Measurements from ENCODE around the gene JARID2. TPM values are rescaled to one million over a fixed set of nuclear protein-coding genes. Genes with fewer than 3 reads are reported as not detected.

Gene JARID2
- total RNA-seq, 2 experiments from 2014 or later = 19.0 to 19.5 TPM

- Histone ChIP-seq H3K36me3 (ENCODE audit: insufficient read depth, low read length) (peaks cover 28% of the 10 kb centered on the region; the same call in 1 of the 2 replicates), H4K20me1 (ENCODE audit: insufficient read depth, low read length) (no peaks in the 10 kb centered on the region), H3K9me2 (ENCODE audit: insufficient read depth, low read length) (no peaks in the 10 kb centered on the region), H3K9me3 (ENCODE audit: low read length) (no peaks in the 10 kb centered on the region), H3K27ac (ENCODE audit: low read depth, low read length, poor library complexity, severe bottlenecking) (no peak overlapping the region), H3K4me3 (ENCODE audit: low read depth, low read length, poor library complexity, severe bottlenecking) (no peak overlapping the region), H2AFZ (ENCODE audit: low read length) (no peak overlapping the region), H3K79me2 (ENCODE audit: insufficient read depth, low read depth, low read length) (no peaks in the 10 kb centered on the region), H3K4me2 (ENCODE audit: low read length) (no peak overlapping the region), H3K4me1 (ENCODE audit: insufficient read depth, low read length, poor library complexity, severe bottlenecking) (peaks cover 2% of the 10 kb centered on the region)
- no peak for DNase-seq (ENCODE audit: low spot score)
- intact Hi-C loops (cut with micrococcal nuclease; ENCODE audit: unreplicated experiment) = no loop called here
- TF ChIP-seq CTCF (conservative IDR thresholded peaks at IDR 0.05; ENCODE audit: low read length) (no peak), EZH2phosphoT487 (IDR thresholded peaks at IDR 0.05; ENCODE audit: borderline replicate concordance, low read depth, low read length) (no peak)
- BruUV-seq (replicated peaks) = no TSS peak
- CTCF ChIA-PET (ENCODE audit: unreplicated experiment) = interaction anchor here (0.6 kb wide), 1 partner anchor 9 kb away, joined by 3 read pairs; no protein-coding TSS in a partner anchor
- POLR2A ChIA-PET = no interaction called here
These were observed 263.1 kb downstream of the JARID2 start for GRCh38 chr6:15508931-15509330.

- Histone ChIP-seq H4K20me1 (ENCODE audit: insufficient read depth, low read length) (no peaks in the 10 kb centered on the region), H3K79me2 (ENCODE audit: insufficient read depth, low read depth, low read length) (no peaks in the 10 kb centered on the region), H3K4me2 (ENCODE audit: low read length) (no peak overlapping the region), H3K27ac (ENCODE audit: low read depth, low read length, poor library complexity, severe bottlenecking) (no peak overlapping the region), H3K4me1 (ENCODE audit: insufficient read depth, low read length, poor library complexity, severe bottlenecking) (peaks cover 7% of the 10 kb centered on the region), H3K4me3 (ENCODE audit: low read depth, low read length, poor library complexity, severe bottlenecking) (no peak overlapping the region), H3K9me3 (ENCODE audit: low read length) (no peaks in the 10 kb centered on the region), H3K9me2 (ENCODE audit: insufficient read depth, low read length) (no peaks in the 10 kb centered on the region), H3K36me3 (ENCODE audit: insufficient read depth, low read length) (peaks cover 33% of the 10 kb centered on the region; the same call in 1 of the 2 replicates), H2AFZ (ENCODE audit: low read length) (no peak overlapping the region)
- intact Hi-C loops (cut with micrococcal nuclease; ENCODE audit: unreplicated experiment) = no loop called here
- BruUV-seq (replicated peaks) = no TSS peak
- DNase-seq (ENCODE audit: low spot score) = no peak
- TF ChIP-seq EZH2phosphoT487 (IDR thresholded peaks at IDR 0.05; ENCODE audit: borderline replicate concordance, low read depth, low read length) (no peak), CTCF (conservative IDR thresholded peaks at IDR 0.05; ENCODE audit: low read length) (no peak)
- ChIA-PET CTCF (ENCODE audit: unreplicated experiment) (no interaction called here), POLR2A (no interaction called here)
These were observed 263.6 kb downstream of the JARID2 start for GRCh38 chr6:15509335-15509933.

- H4K20me1 ChIP-seq (ENCODE audit: insufficient read depth, low read length) = no peaks in the 10 kb centered on the region
- H3K36me3 ChIP-seq (ENCODE audit: insufficient read depth, low read length) = peaks cover 34% of the 10 kb centered on the region; the same call in 1 of the 2 replicates
- H3K79me2 ChIP-seq (ENCODE audit: insufficient read depth, low read depth, low read length) = no peaks in the 10 kb centered on the region
- BruUV-seq (replicated peaks) = no TSS peak
- no peak overlapping the region for H3K4me3 ChIP-seq (ENCODE audit: low read depth, low read length, poor library complexity, severe bottlenecking)
- H3K4me2 ChIP-seq (ENCODE audit: low read length) = no peak overlapping the region
- H3K27ac ChIP-seq (ENCODE audit: low read depth, low read length, poor library complexity, severe bottlenecking) = no peak overlapping the region
- CTCF ChIA-PET (ENCODE audit: unreplicated experiment) = no interaction called here
- DNase-seq (ENCODE audit: low spot score) = no peak
- POLR2A ChIA-PET = no interaction called here
- no peak for TF ChIP-seq EZH2phosphoT487 (IDR thresholded peaks at IDR 0.05; ENCODE audit: borderline replicate concordance, low read depth, low read length)
- no peak for TF ChIP-seq CTCF (conservative IDR thresholded peaks at IDR 0.05; ENCODE audit: low read length)
- no peaks in the 10 kb centered on the region for H3K9me3 ChIP-seq (ENCODE audit: low read length)
- H3K4me1 ChIP-seq (ENCODE audit: insufficient read depth, low read length, poor library complexity, severe bottlenecking) = peaks cover 14% of the 10 kb centered on the region
- no peaks in the 10 kb centered on the region for H3K9me2 ChIP-seq (ENCODE audit: insufficient read depth, low read length)
- intact Hi-C loops (cut with micrococcal nuclease; ENCODE audit: unreplicated experiment) = no loop called here
- H2AFZ ChIP-seq (ENCODE audit: low read length) = no peak overlapping the region
These were observed 264.3 kb downstream of the JARID2 start for GRCh38 chr6:15510121-15510520.
